Neural progenitor cell (in vitro differentiated cells): Measurements from ENCODE around the gene PLXNB2. TPM values are rescaled to one million over a fixed set of nuclear protein-coding genes. Genes with fewer than 3 reads are reported as not detected.

Experiments used
- DNase-seq: peaks from one replicate; pipeline ENCODE4 v3.0.0-alpha.2; 2016; ENCODE audit warnings: low spot score
- H2AFZ ChIP-seq: fragments of 200-600 bp; sonication (generic); replicated peaks from 2 replicates; pipeline ENCODE4 v1.6.1; 2016; ENCODE audit warnings: antibody characterized with exemption
- H3F3A ChIP-seq: fragments of 200-600 bp; sonication (generic); 2 replicates; pipeline ENCODE4 v1.6.1; 2016; ENCODE audit warnings: antibody characterized with exemption, low read depth
- H3K27ac ChIP-seq: fragments of 200-600 bp; sonication (generic); 2 replicates; pipeline ENCODE4 v1.5.1; 2016; ENCODE audit warnings: mild to moderate bottlenecking
- H3K27me3 ChIP-seq: fragments of 200-600 bp; sonication (generic); 2 replicates; pipeline ENCODE4 v1.6.1; 2016; ENCODE audit warnings: mild to moderate bottlenecking, moderate library complexity
- H3K36me3 ChIP-seq: fragments of 200-600 bp; sonication (generic); 2 replicates; pipeline ENCODE4 v1.5.1; 2016
- H3K4me1 ChIP-seq: fragments of 200-600 bp; sonication (generic); 2 replicates; pipeline ENCODE4 v1.6.1; 2016; ENCODE audit warnings: mixed run types
- H3K4me2 ChIP-seq: fragments of 200-600 bp; sonication (generic); 2 replicates; pipeline ENCODE4 v1.6.1; 2016
- H3K4me3 ChIP-seq: fragments of 200-600 bp; sonication (generic); 2 replicates; pipeline ENCODE4 v1.5.1; 2016
- H3K79me2 ChIP-seq: fragments of 200-600 bp; sonication (generic); 2 replicates; pipeline ENCODE4 v1.6.1; 2016; ENCODE audit warnings: low read depth
- H3K9ac ChIP-seq: fragments of 200-600 bp; sonication (generic); 2 replicates; pipeline ENCODE4 v1.6.1; 2016
- H3K9me3 ChIP-seq: fragments of 200-600 bp; sonication (generic); 2 replicates; pipeline ENCODE4 v1.5.1; 2016; ENCODE audit warnings: low read depth
- H4K20me1 ChIP-seq: fragments of 200-600 bp; sonication (generic); 2 replicates; pipeline ENCODE4 v1.6.1; 2016; ENCODE audit warnings: low read depth
- H3K27ac Mint-ChIP-seq: 3 replicates; pipeline ENCODE4 v1.8.0; 2021; ENCODE audit warnings: mixed read lengths
- H3K27me3 Mint-ChIP-seq: 2 replicates; pipeline ENCODE4 v1.8.0; 2022; ENCODE audit warnings: low read depth, mild to moderate bottlenecking, inconsistent platforms, moderate library complexity, mixed read lengths; ENCODE audit not compliant: insufficient read depth
- H3K36me3 Mint-ChIP-seq: 3 replicates; pipeline ENCODE4 v1.8.0; 2021; ENCODE audit warnings: mixed read lengths
- H3K4me1 Mint-ChIP-seq: 3 replicates; pipeline ENCODE4 v1.8.0; 2021; ENCODE audit warnings: mixed read lengths
- H3K4me3 Mint-ChIP-seq: 3 replicates; pipeline ENCODE4 v1.8.0; 2021; ENCODE audit warnings: mild to moderate bottlenecking, moderate library complexity, mixed read lengths
- H3K9me3 Mint-ChIP-seq: 3 replicates; pipeline ENCODE4 v1.8.0; 2020; ENCODE audit warnings: mixed read lengths
- CTCF ChIP-seq: fragments of 200-600 bp; sonication (generic); IDR thresholded peaks from 2 replicates; pipeline ENCODE4 v1.5.1; 2017; ENCODE audit warnings: antibody characterized with exemption, mild to moderate bottlenecking
- EZH2 ChIP-seq: fragments of 200-600 bp; sonication (generic); IDR thresholded peaks from 2 replicates; pipeline ENCODE4 v1.6.1; 2017; ENCODE audit warnings: antibody characterized with exemption, mild to moderate bottlenecking, moderate library complexity
- EZH2phosphoT487 ChIP-seq: fragments of 200-600 bp; sonication (generic); IDR thresholded peaks from 2 replicates; pipeline ENCODE4 v1.6.1; 2017; ENCODE audit warnings: antibody characterized with exemption
- total RNA-seq: library from RNA; depleted of rRNA; stranded (reverse); fragments of >200 nt; gene quantifications from 2 replicates; pipeline ENCODE4 v1.2.3, GENCODE V29; 2015; ENCODE audit warnings: low replicate concordance

Gene PLXNB2
- total RNA-seq, 1 donor from 2014 or later = 32.4 TPM

- Mint-ChIP-seq H3K4me1 (peaks cover 32% of the 10 kb centered on the region), H3K4me3 (peak overlapping the region; percentile 100), H3K27ac (no peak overlapping the region), H3K27me3 (no peaks in the 10 kb centered on the region), H3K36me3 (peaks cover 4% of the 10 kb centered on the region), H3K9me3 (no peaks in the 10 kb centered on the region)
- Histone ChIP-seq H3K36me3 (no peaks in the 10 kb centered on the region), H3K27ac (no peak overlapping the region), H3K4me3 (peak overlapping the region; percentile 94), H3K9me3 (no peaks in the 10 kb centered on the region), H2AFZ (no peak overlapping the region), H3K4me1 (peaks cover 13% of the 10 kb centered on the region), H3K4me2 (peak overlapping the region; percentile 93), H4K20me1 (peaks cover 47% of the 10 kb centered on the region), H3F3A (peaks cover 22% of the 10 kb centered on the region), H3K27me3 (no peaks in the 10 kb centered on the region), H3K9ac (peak overlapping the region; percentile 81), H3K79me2 (peaks cover 58% of the 10 kb centered on the region)
- DNase-seq = no peak
- no peak for TF ChIP-seq EZH2
- no peak for TF ChIP-seq EZH2phosphoT487
- TF ChIP-seq CTCF = no peak
Measured at GRCh38 chr22:50243685-50244419, 63.6 kb downstream of the PLXNB2 start.

DNA sequence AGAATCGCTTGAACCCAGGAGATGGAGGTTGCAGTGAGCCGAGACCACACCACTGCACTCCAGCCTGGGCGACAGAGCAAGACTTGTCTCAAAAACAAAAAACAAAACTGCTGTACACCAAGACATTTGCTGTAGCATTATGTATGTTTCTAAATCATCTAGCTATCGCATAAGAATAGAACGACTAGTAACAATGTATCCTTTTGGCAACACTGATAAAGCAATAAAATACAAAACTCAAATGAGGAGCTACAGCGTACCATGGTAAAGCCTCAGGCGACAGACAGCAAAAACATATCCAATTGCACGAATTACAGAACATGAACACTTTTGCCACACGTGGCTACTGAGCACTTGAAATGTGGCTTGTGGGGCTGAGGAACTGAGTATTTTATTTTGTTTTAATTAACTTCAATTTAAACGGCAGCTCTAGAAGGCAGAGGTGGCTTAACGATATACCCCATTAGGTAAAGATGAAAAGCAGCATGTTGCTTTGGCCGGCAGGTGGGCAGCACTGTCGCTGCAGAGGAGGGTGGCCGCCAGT is 65.0 kb downstream of the PLXNB2 start:
- H3K27me3 Mint-ChIP-seq = peaks cover 2% of the 10 kb centered on the region
- Histone ChIP-seq H3K9me3 (no peaks in the 10 kb centered on the region), H3K27ac (no peak overlapping the region), H3K4me2 (peak overlapping the region; percentile 93), H3K79me2 (peaks cover 58% of the 10 kb centered on the region), H3K4me1 (peaks cover 13% of the 10 kb centered on the region), H4K20me1 (peaks cover 53% of the 10 kb centered on the region), H3F3A (peaks cover 18% of the 10 kb centered on the region), H2AFZ (no peak overlapping the region), H3K9ac (no peak overlapping the region), H3K36me3 (no peaks in the 10 kb centered on the region), H3K27me3 (no peaks in the 10 kb centered on the region), H3K4me3 (peak overlapping the region; percentile 94)
- H3K36me3 Mint-ChIP-seq = peaks cover 4% of the 10 kb centered on the region
- TF ChIP-seq EZH2phosphoT487 (no peak), EZH2 (no peak), CTCF (no peak)
- H3K27ac Mint-ChIP-seq = no peak overlapping the region
- H3K4me1 Mint-ChIP-seq = peaks cover 35% of the 10 kb centered on the region
- H3K4me3 Mint-ChIP-seq = peak overlapping the region; percentile 100
- no peak for DNase-seq
- no peaks in the 10 kb centered on the region for H3K9me3 Mint-ChIP-seq

DNA sequence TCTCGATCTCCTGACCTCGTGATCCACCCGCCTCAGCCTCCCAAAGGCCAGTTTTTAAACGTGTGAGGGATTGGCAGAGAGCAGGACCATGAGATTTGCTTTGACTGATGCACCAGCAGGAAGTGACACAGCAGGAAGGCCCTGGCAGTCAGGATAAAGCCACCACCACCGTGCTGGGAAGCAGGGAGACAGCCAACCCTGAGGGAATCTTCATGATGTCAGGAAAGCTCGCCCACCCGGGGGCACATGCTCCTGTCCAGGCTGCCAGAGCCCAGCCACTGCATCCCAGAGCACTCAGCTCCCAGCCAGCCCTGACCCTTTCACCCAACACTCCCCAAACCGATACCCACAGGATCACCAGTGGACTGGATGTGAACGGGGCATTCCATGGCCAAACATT is 68.7 kb downstream of the PLXNB2 start:
- Histone ChIP-seq H3K27ac (no peak overlapping the region), H3K36me3 (no peaks in the 10 kb centered on the region), H3K27me3 (no peaks in the 10 kb centered on the region), H3K4me1 (peaks cover 9% of the 10 kb centered on the region), H3K79me2 (peaks cover 53% of the 10 kb centered on the region), H4K20me1 (peaks cover 49% of the 10 kb centered on the region), H3K9me3 (no peaks in the 10 kb centered on the region), H3F3A (peaks cover 12% of the 10 kb centered on the region), H2AFZ (no peak overlapping the region), H3K4me2 (no peak overlapping the region), H3K4me3 (no peak overlapping the region), H3K9ac (no peak overlapping the region)
- TF ChIP-seq CTCF = no peak
- DNase-seq = no peak
- Mint-ChIP-seq H3K4me1 (peaks cover 33% of the 10 kb centered on the region), H3K4me3 (no peak overlapping the region), H3K27ac (no peak overlapping the region), H3K9me3 (peaks cover 3% of the 10 kb centered on the region), H3K36me3 (peaks cover 14% of the 10 kb centered on the region), H3K27me3 (peaks cover 6% of the 10 kb centered on the region)
